ENCODE measurements around the gene PM20D1. TPM values are rescaled to one million over a fixed set of nuclear protein-coding genes. Genes with fewer than 3 reads are reported as not detected.

Gene PM20D1
- total and polyA plus RNA-seq, 8 donors = 5.6 to 54.6 (median 21.4) TPM

DNA sequence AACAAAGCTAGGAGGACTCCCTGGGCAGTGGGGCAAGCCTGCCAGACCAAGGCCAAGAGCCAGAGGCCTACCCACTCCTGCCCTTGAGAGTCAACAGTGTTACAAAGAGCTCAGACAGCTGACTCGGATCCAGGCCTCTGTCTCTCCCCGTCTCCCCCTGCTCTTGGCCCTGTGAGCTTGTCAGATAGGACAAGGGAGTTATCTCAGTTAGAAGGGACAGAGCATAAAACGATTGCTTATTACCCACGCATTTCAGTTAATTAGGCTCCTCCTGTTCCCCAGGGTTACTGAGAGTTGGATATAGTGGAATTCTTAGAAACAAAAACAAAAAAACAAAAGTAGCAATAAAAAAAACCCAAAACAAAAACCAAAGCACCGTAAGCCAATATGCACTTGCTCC lies 38.3 kb downstream of the PM20D1 start:
- no peak for FAIRE-seq
- TF ChIP-seq, protein P1, sequence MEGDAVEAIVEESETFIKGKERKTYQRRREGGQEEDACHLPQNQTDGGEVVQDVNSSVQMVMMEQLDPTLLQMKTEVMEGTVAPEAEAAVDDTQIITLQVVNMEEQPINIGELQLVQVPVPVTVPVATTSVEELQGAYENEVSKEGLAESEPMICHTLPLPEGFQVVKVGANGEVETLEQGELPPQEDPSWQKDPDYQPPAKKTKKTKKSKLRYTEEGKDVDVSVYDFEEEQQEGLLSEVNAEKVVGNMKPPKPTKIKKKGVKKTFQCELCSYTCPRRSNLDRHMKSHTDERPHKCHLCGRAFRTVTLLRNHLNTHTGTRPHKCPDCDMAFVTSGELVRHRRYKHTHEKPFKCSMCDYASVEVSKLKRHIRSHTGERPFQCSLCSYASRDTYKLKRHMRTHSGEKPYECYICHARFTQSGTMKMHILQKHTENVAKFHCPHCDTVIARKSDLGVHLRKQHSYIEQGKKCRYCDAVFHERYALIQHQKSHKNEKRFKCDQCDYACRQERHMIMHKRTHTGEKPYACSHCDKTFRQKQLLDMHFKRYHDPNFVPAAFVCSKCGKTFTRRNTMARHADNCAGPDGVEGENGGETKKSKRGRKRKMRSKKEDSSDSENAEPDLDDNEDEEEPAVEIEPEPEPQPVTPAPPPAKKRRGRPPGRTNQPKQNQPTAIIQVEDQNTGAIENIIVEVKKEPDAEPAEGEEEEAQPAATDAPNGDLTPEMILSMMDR (IDR thresholded peaks at IDR 0.05) = no peak
- peak; percentile 32 to 64 (median 54) for ATAC-seq
- intact Hi-C loops (cut with DNase I) = no loop called here
- peak in 4 of 6 donors; percentile 46 to 81 (median 70) for DNase-seq
- H3K27me3 ChIP-seq = no peaks in the 10 kb centered on the region
- no peaks in the 10 kb centered on the region for H3K9me3 ChIP-seq
- peak overlapping the region; percentile 85 to 93 (median 86) for H3K4me3 ChIP-seq
- H3K4me1 ChIP-seq = peaks cover 2 to 32% (median 17%) of the 10 kb centered on the region in 3 donors
- peak overlapping the region; percentile 71 to 92 (median 88) for H3K27ac ChIP-seq
- H3K36me3 ChIP-seq = no peaks in the 10 kb centered on the region
- 7 to 14% methylated on average over 5 of the region's 5 CpGs for WGBS, 2 donors

DNA sequence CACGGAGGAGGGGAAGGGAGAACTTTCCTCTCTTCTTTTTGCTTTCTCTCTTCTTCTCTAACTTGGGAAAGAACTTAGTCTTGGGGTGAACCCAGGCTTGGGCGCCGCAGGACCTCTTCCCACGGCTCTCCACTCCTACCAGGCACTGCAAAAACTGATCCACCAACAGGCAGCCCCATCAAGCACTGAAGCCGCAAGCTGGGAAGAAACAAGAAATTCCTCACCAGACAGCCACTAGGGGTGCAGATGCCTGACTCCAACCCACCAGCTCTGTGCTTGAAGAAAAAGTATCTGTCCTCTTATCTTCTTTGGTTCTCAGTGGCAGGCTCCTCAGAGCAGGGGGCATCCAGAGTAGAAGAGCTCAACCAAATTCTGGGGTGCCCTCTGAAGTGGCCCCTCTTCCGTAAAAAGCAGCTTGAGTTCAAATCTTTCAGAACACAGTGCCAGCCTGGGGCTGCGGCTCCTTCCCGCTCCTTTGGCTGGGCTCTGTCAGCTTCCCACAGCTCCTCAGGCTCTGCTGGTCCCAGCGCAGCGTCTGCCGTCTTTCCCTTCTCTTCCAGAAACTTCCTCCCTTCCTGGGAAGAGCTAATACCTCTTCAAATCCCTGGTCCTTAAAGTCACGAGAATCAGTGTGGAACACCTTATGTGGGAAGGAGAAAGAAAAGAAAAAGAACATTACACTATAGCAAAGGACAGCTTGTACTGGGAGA lies 39.3 kb downstream of the PM20D1 start:
- TF ChIP-seq, protein P1 (IDR thresholded peaks at IDR 0.05) = no peak
- H3K27ac ChIP-seq = peak overlapping the region in 2 of 4 donors; percentile 91 to 92
- 43 to 44% methylated on average over 12 of the region's 12 CpGs for WGBS, 2 donors
- H3K36me3 ChIP-seq = no peaks in the 10 kb centered on the region
- H3K4me1 ChIP-seq = peaks cover 4 to 36% (median 24%) of the 10 kb centered on the region in 3 donors
- peak in 1 of 4 donors; percentile 6 for ATAC-seq
- DNase-seq = no peak
- intact Hi-C loops (cut with DNase I) = no loop called here
- H3K4me3 ChIP-seq = peak overlapping the region in 3 of 4 donors; percentile 2 to 87 (median 85)
- H3K27me3 ChIP-seq = no peaks in the 10 kb centered on the region
- no peaks in the 10 kb centered on the region for H3K9me3 ChIP-seq
- no peak for FAIRE-seq

DNA sequence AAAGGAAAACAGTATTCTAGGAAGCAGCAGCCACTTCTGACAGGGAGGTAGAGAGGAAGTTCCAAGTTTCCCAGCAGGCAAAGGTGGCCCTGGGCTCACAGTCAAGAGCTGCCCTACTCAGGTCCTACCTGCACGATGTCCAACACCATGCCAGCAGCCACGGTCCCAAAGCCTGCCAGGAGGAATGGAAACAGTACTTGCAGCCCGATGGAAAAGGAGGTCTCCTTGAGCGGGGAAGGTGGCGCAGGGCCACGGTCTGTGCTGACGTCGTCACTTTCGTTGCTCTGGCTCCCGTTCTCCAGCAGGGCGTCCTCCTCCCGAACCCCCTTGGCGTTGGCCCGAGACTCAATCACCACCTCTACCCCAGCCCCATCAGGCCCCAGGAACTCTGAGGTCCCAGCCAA lies 40.0 kb downstream of the PM20D1 start:
- H3K4me1 ChIP-seq = peaks cover 4 to 42% (median 29%) of the 10 kb centered on the region in 3 donors
- TF ChIP-seq, protein P1 (IDR thresholded peaks at IDR 0.05) = no peak
- H3K27me3 ChIP-seq = no peaks in the 10 kb centered on the region
- WGBS, 2 donors = 52 to 57% methylated on average over 14 of the region's 14 CpGs
- intact Hi-C loops (cut with DNase I) = no loop called here
- peak overlapping the region in 3 of 4 donors; percentile 2 to 87 (median 85) for H3K4me3 ChIP-seq
- peak overlapping the region in 2 of 4 donors; percentile 91 to 92 for H3K27ac ChIP-seq
- no peaks in the 10 kb centered on the region for H3K36me3 ChIP-seq
- DNase-seq (peak in 3 of 6 donors; percentile 32 to 50 (median 46)), ATAC-seq (peak in 1 of 4 donors; percentile 6), FAIRE-seq (no peak)
- no peaks in the 10 kb centered on the region for H3K9me3 ChIP-seq

DNA sequence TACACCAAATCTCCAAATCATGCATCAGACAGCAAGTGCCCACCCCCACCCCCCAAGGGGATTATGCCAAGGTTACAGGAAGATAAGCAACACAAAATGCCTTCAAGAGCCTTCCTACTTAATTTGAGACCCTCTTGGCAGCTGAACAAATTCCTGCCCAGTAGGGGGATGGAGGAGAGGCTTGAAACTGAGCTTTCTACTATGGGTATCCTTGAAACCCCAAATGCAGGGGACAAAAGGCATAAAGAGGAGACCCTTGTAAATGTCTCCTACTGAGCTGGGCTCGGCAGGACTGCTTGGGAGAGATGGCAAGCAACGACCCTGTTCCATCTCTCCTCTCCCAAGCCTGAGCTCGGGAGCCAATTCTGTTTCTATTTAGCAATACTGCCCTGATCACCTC lies 40.5 kb downstream of the PM20D1 start:
- ATAC-seq = no peak
- TF ChIP-seq, protein P1 (IDR thresholded peaks at IDR 0.05) = no peak
- Histone ChIP-seq H3K27me3 (no peaks in the 10 kb centered on the region), H3K36me3 (no peaks in the 10 kb centered on the region), H3K27ac (no peak overlapping the region), H3K4me3 (peak overlapping the region in 3 of 4 donors; percentile 2 to 87 (median 85)), H3K9me3 (no peaks in the 10 kb centered on the region), H3K4me1 (peaks cover 4 to 43% (median 29%) of the 10 kb centered on the region in 3 donors)
- no peak for FAIRE-seq
- intact Hi-C loops (cut with DNase I) = no loop called here
- no peak for DNase-seq
- 32 to 40% methylated on average over 3 of the region's 3 CpGs for WGBS, 2 donors
